GM23338 (cell line): Measurements from ENCODE around the gene FAM3D. TPM values are rescaled to one million over a fixed set of nuclear protein-coding genes. Genes with fewer than 3 reads are reported as not detected.

Experiments
- ATAC-seq: fragments of 200-7000 bp; cut with Tn5 transposase; 3 replicates; pipeline ENCODE4 v1.9.1; 2020
- DNase-seq: peaks from one replicate; pipeline ENCODE4 v3.0.0-alpha.2; 2015; ENCODE audit warnings: low spot score
- H2AFZ ChIP-seq: fragments of 200-600 bp; sonication (generic); 2 replicates; pipeline ENCODE4 v1.8.0; 2016; ENCODE audit warnings: antibody characterized with exemption, mild to moderate bottlenecking, moderate library complexity
- H3F3A ChIP-seq: fragments of 200-600 bp; sonication (generic); replicated peaks from 2 replicates; pipeline ENCODE4 v1.8.0; 2017; ENCODE audit warnings: antibody characterized with exemption, mixed run types, low read depth
- H3K27ac ChIP-seq: fragments of 200-600 bp; sonication (generic); 2 replicates; pipeline ENCODE4 v1.6.1; 2016; ENCODE audit warnings: low read depth
- H3K27me3 ChIP-seq: fragments of 200-600 bp; sonication (generic); 2 replicates; pipeline ENCODE4 v1.8.0; 2016; ENCODE audit warnings: mild to moderate bottlenecking, mixed run types, moderate library complexity; ENCODE audit not compliant: insufficient read depth
- H3K36me3 ChIP-seq: fragments of 200-600 bp; sonication (generic); 2 replicates; pipeline ENCODE4 v1.8.0; 2016; ENCODE audit warnings: mild to moderate bottlenecking; ENCODE audit not compliant: insufficient read depth
- H3K4me1 ChIP-seq: fragments of 200-600 bp; sonication (generic); 2 replicates; pipeline ENCODE4 v1.8.0; 2016; ENCODE audit warnings: mild to moderate bottlenecking, moderate library complexity; ENCODE audit not compliant: insufficient read depth
- H3K4me2 ChIP-seq: fragments of 200-600 bp; sonication (generic); 2 replicates; pipeline ENCODE4 v1.7.1; 2017; ENCODE audit warnings: mixed run types
- H3K4me3 ChIP-seq: fragments of 200-600 bp; sonication (generic); 2 replicates; pipeline ENCODE4 v1.6.1; 2016; ENCODE audit warnings: mixed run types
- H3K79me2 ChIP-seq: fragments of 200-600 bp; sonication (generic); replicated peaks from 2 replicates; pipeline ENCODE4 v1.8.0; 2017; ENCODE audit warnings: mild to moderate bottlenecking; ENCODE audit not compliant: insufficient read depth
- H3K9me2 ChIP-seq: fragments of 200-600 bp; sonication (generic); 2 replicates; pipeline ENCODE4 v1.8.0; 2017; ENCODE audit not compliant: insufficient read depth
- H4K20me1 ChIP-seq: fragments of 200-600 bp; sonication (generic); replicated peaks from 2 replicates; pipeline ENCODE4 v1.8.0; 2017; ENCODE audit warnings: mild to moderate bottlenecking; ENCODE audit not compliant: insufficient read depth
- H3K27ac Mint-ChIP-seq: 2 replicates; pipeline ENCODE4 v1.8.0; 2020; ENCODE audit warnings: inconsistent platforms, mild to moderate bottlenecking, moderate library complexity, mixed read lengths
- H3K27me3 Mint-ChIP-seq: 3 replicates; pipeline ENCODE4 v1.8.0; 2022; ENCODE audit warnings: low read depth, mild to moderate bottlenecking, moderate library complexity, mixed read lengths, inconsistent platforms; ENCODE audit not compliant: insufficient read depth, poor library complexity
- H3K36me3 Mint-ChIP-seq: 3 replicates; pipeline ENCODE4 v1.8.0; 2021; ENCODE audit warnings: low read depth, mild to moderate bottlenecking, inconsistent platforms, moderate library complexity, mixed read lengths
- H3K4me1 Mint-ChIP-seq: 3 replicates; pipeline ENCODE4 v1.8.0; 2020; ENCODE audit warnings: mild to moderate bottlenecking, inconsistent platforms, mixed read lengths
- H3K4me3 Mint-ChIP-seq: 3 replicates; pipeline ENCODE4 v1.8.0; 2021; ENCODE audit warnings: moderate library complexity, mild to moderate bottlenecking, inconsistent platforms, mixed read lengths
- H3K9me3 Mint-ChIP-seq: 3 replicates; pipeline ENCODE4 v1.8.0; 2020; ENCODE audit warnings: moderate library complexity, mild to moderate bottlenecking, inconsistent platforms, mixed read lengths
- CREB1 ChIP-seq: fragments of 250-450 bp; sonication (Bioruptor Pico); IDR thresholded peaks from 2 replicates; pipeline ENCODE4 v1.5.0; 2020; ENCODE audit warnings: low read depth, mild to moderate bottlenecking, moderate library complexity
- CTCF ChIP-seq, 2 experiments: fragments of 200-600 bp in 1 of 2; sonication (generic) in 1 of 2; conservative IDR thresholded peaks; 2 replicates each; pipeline versions ENCODE4 v1.5.1 to v1.6.1; 2016 to 2017; ENCODE audit warnings: antibody characterized with exemption in 2 of 2, low read depth in 2 of 2, mild to moderate bottlenecking in 2 of 2, moderate library complexity in 1 of 2
- ETS1 ChIP-seq: IDR thresholded peaks from 2 replicates; pipeline ENCODE4 v1.6.1; 2016; ENCODE audit warnings: antibody characterized with exemption
- EZH2 ChIP-seq: fragments of 200-600 bp; sonication (generic); IDR thresholded peaks from one replicate; pipeline ENCODE4 v1.8.0; 2017; ENCODE audit warnings: antibody characterized with exemption, mild to moderate bottlenecking, low read depth; ENCODE audit not compliant: unreplicated experiment
- EZH2phosphoT487 ChIP-seq: fragments of 200-600 bp; sonication (generic); IDR thresholded peaks from one replicate; pipeline ENCODE4 v1.8.1; 2018; ENCODE audit warnings: antibody characterized with exemption; ENCODE audit not compliant: unreplicated experiment
- JUNB ChIP-seq: IDR thresholded peaks from one replicate; pipeline ENCODE4 v1.6.1; 2016; ENCODE audit warnings: antibody characterized with exemption; ENCODE audit not compliant: unreplicated experiment
- NANOG ChIP-seq: IDR thresholded peaks from 2 replicates; pipeline ENCODE4 v1.6.1; 2016; ENCODE audit warnings: antibody characterized with exemption, borderline replicate concordance
- POLR2AphosphoS5 ChIP-seq: IDR thresholded peaks from 2 replicates; pipeline ENCODE4 v1.6.1; 2016; ENCODE audit warnings: antibody characterized with exemption, low read depth
- REST ChIP-seq: IDR thresholded peaks from one replicate; pipeline ENCODE4 v1.6.1; 2018; ENCODE audit warnings: antibody characterized with exemption; ENCODE audit not compliant: unreplicated experiment
- STAT1 ChIP-seq: IDR thresholded peaks from one replicate; pipeline ENCODE4 v1.6.1; 2016; ENCODE audit warnings: antibody characterized with exemption; ENCODE audit not compliant: unreplicated experiment
- ZNF114 ChIP-seq: fragments of 250-450 bp; sonication (Bioruptor Pico); IDR thresholded peaks from 2 replicates; pipeline ENCODE4 v1.5.0; 2020; ENCODE audit warnings: mild to moderate bottlenecking, moderate library complexity
- ZNF331 ChIP-seq: fragments of 250-450 bp; sonication (Bioruptor Pico); IDR thresholded peaks from 2 replicates; pipeline ENCODE4 v1.5.0; 2020; ENCODE audit warnings: low read depth, mild to moderate bottlenecking, moderate library complexity
- ZNF462 ChIP-seq: fragments of 250-450 bp; sonication (Bioruptor Pico); IDR thresholded peaks from 2 replicates; pipeline ENCODE4 v1.5.0; 2020; ENCODE audit warnings: mild to moderate bottlenecking, moderate library complexity
- polyA plus RNA-seq: library from polyadenylated mRNA; unstranded; fragments of >200 nt; fragmentation: Nextera tagmentation; extraction: Ambion mirVana; gene quantifications from 2 replicates; pipeline ENCODE4 v1.2.1, GENCODE V29; 2016
- total RNA-seq: library from RNA; depleted of rRNA; stranded (reverse); fragments of >200 nt; shearing (Covaris generic); gene quantifications from 2 replicates; pipeline ENCODE4 v1.2.3, GENCODE V29; 2014

FAM3D gene
- total and polyA plus RNA-seq, 2 experiments from 2014 or later = 0.26 TPM; not detected in 1

GRCh38 chr3:58660998-58661397, 5.6 kb downstream of the FAM3D start:
- no peak overlapping the region for H3K4me3 ChIP-seq
- no peaks in the 10 kb centered on the region for H3K4me1 ChIP-seq
- no peaks in the 10 kb centered on the region for H3F3A ChIP-seq
- H3K79me2 ChIP-seq = no peaks in the 10 kb centered on the region
- ATAC-seq (no peak), DNase-seq (no peak)
- TF ChIP-seq ZNF462 (CRISPR knock-in tag) (no peak), REST (no peak), POLR2AphosphoS5 (no peak), ETS1 (no peak), EZH2 (no peak), CTCF (conservative IDR thresholded peaks at IDR 0.05; ENCODE audit: low read depth in 2 of 2) (no peak), ZNF331 (CRISPR knock-in tag) (no peak), NANOG (no peak), CREB1 (no peak), EZH2phosphoT487 (no peak), JUNB (no peak), STAT1 (no peak), ZNF114 (CRISPR knock-in tag) (no peak)
- H4K20me1 ChIP-seq = no peaks in the 10 kb centered on the region
- H3K27ac Mint-ChIP-seq = no peak overlapping the region
- H2AFZ ChIP-seq = no peak overlapping the region
- H3K27me3 ChIP-seq = no peaks in the 10 kb centered on the region
- no peaks in the 10 kb centered on the region; the same call in 1 of the 2 replicates for H3K36me3 ChIP-seq
- H3K9me3 Mint-ChIP-seq = no peaks in the 10 kb centered on the region; the same call in 2 of the 3 replicates
- no peaks in the 10 kb centered on the region for H3K36me3 Mint-ChIP-seq
- H3K9me2 ChIP-seq = no peaks in the 10 kb centered on the region
- no peaks in the 10 kb centered on the region for H3K4me1 Mint-ChIP-seq
- no peak overlapping the region for H3K27ac ChIP-seq
- no peak overlapping the region for H3K4me3 Mint-ChIP-seq
- peaks cover 11% of the 10 kb centered on the region for H3K27me3 Mint-ChIP-seq
- no peak overlapping the region for H3K4me2 ChIP-seq
